Right lobe of liver (tissue), 6 donors: ENCODE measurements around the gene HOXA4. TPM values are rescaled to one million over a fixed set of nuclear protein-coding genes. Genes with fewer than 3 reads are reported as not detected.

Source experiments
- ATAC-seq, 4 donors: fragments of 200-7000 bp; cut with Tn5 transposase; one replicate each; pipeline ENCODE4 v1.9.1; 2020; ENCODE audit warnings: mild to moderate bottlenecking in 4 of 4, moderate library complexity in 4 of 4
- DNase-seq, 3 donors: peaks; one replicate each; pipeline ENCODE4 v3.0.0-alpha.2; 2020
- H3K27ac ChIP-seq, 3 donors: fragments of 200-600 bp; one replicate each; pipeline ENCODE4 v1.8.0; 2022
- H3K27me3 ChIP-seq, 2 donors: fragments of 200-600 bp; one replicate each; pipeline ENCODE4 v1.8.0; 2022
- H3K36me3 ChIP-seq, 4 donors: fragments of 200-600 bp; sonication (generic) in 1 of 4; one replicate each; pipeline versions ENCODE4 v1.5.1 to v1.8.0; 2017 to 2022; ENCODE audit warnings: control low read depth in 1 of 4
- H3K4me1 ChIP-seq, 4 donors: fragments of 200-600 bp; sonication (generic) in 1 of 4; one replicate each; pipeline versions ENCODE4 v1.5.1 to v1.8.0; 2017 to 2022; ENCODE audit warnings: control low read depth in 1 of 4
- H3K4me3 ChIP-seq, 3 donors: fragments of 200-600 bp; one replicate each; pipeline ENCODE4 v1.8.0; 2022
- H3K9me3 ChIP-seq, 4 donors: fragments of 200-600 bp; sonication (generic) in 1 of 4; one replicate each; pipeline versions ENCODE4 v1.5.1 to v1.8.0; 2017 to 2022; ENCODE audit warnings: control low read depth in 1 of 4
- CTCF ChIP-seq, 4 donors: fragments of 200-600 bp in 3 of 4; fragments of 450-650 bp in 1 of 4; IDR thresholded peaks; one replicate each; pipeline versions ENCODE4 v1.5.1 to v1.8.0; 2016 to 2022; ENCODE audit warnings: antibody characterized with exemption in 4 of 4, mild to moderate bottlenecking in 2 of 4
- POLR2A ChIP-seq: fragments of 450-650 bp; IDR thresholded peaks from one replicate; pipeline ENCODE4 v1.6.1; 2017; ENCODE audit warnings: antibody characterized with exemption, mild to moderate bottlenecking
- WGBS: methylation state at CpG from one replicate; pipeline ENCODE4 v1.1.6; 2018; ENCODE audit warnings: low coverage, low lambda C conversion rate; ENCODE audit not compliant: insufficient coverage; ENCODE audit errors: missing lambda C conversion rate; 5-methylcytosine and 5-hydroxymethylcytosine counted together
- intact Hi-C, 2 donors: fragments of 100-400 bp; cut with DNase I; formaldehyde crosslinking; loops; one replicate each; pipeline versions ENCODE4 v1.11.2 to v1.14.1; 2022
- total RNA-seq, 6 experiments: library from RNA; depleted of rRNA in 2 of 6; stranded (reverse); fragments of >200 nt in 2 of 6; fragmentation: NEBNext Ultra II Directional in 3 of 6; extraction: Animal tissue kit (Norgen Biotek cat#: 25700) in 3 of 6; gene quantifications; one replicate each; pipeline versions ENCODE4 v1.1.0 to v1.2.4, GENCODE V29; 2016 to 2023
- donor health status: DM: no; HTN: yes; CAD: no.
- donor health status: DM: no; HTN: no; CAD: no.
- donor health status: DM: no; HTN: no; CAD: no.
- donor health status: DM: no; HTN: yes; CAD: no.
- donor health status: DM: no; HTN: yes; CAD: no.

Gene HOXA4
- total RNA-seq, 6 experiments from 2014 or later, result 0.55 to 1.6 (median 0.75) TPM; not detected in 1

- intact Hi-C loops, result no loop called here
- 22% methylated on average over 18 of the region's 47 CpGs for WGBS
- peaks cover 0 to 12% of the 10 kb centered on the region in 2 donors for H3K27me3 ChIP-seq
Observed at GRCh38 chr7:27107391-27108381, 22.9 kb downstream of the HOXA4 start.

GRCh38 chr7:27106901-27107240 lies 23.7 kb downstream of the HOXA4 start:
- TF ChIP-seq POLR2A (no peak), CTCF (IDR thresholded peaks at IDR 0.05) (no peak)
- peaks cover 0 to 4% (median 2%) of the 10 kb centered on the region in 4 donors for H3K4me1 ChIP-seq
- 14% methylated on average over 7 of the region's 14 CpGs for WGBS
- no peaks in the 10 kb centered on the region for H3K9me3 ChIP-seq
- intact Hi-C loops, result no loop called here
- peak overlapping the region in 1 of 3 donors; percentile 13 for H3K4me3 ChIP-seq
- ATAC-seq (no peak), DNase-seq (no peak)
- peak overlapping the region; percentile 5 to 71 (median 65) for H3K27ac ChIP-seq
- no peaks in the 10 kb centered on the region for H3K36me3 ChIP-seq
- H3K27me3 ChIP-seq, result peaks cover 0 to 20% of the 10 kb centered on the region in 2 donors

More at GRCh38 chr7:27107391-27108381, 22.9 kb downstream of the HOXA4 start:
- TF ChIP-seq POLR2A, result no peak
- TF ChIP-seq CTCF (IDR thresholded peaks at IDR 0.05), result no peak
- ATAC-seq (peak in 2 of 4 donors; percentile 6), DNase-seq (no peak)
- Histone ChIP-seq H3K4me1 (peaks cover 0 to 4% (median 2%) of the 10 kb centered on the region in 4 donors), H3K9me3 (no peaks in the 10 kb centered on the region), H3K27ac (peak overlapping the region; percentile 31 to 74 (median 65)), H3K36me3 (no peaks in the 10 kb centered on the region), H3K4me3 (no peak overlapping the region)

GRCh38 chr7:27106181-27106900 lies 24.2 kb downstream of the HOXA4 start:
- WGBS, result 27% methylated on average over 17 of the region's 44 CpGs
- TF ChIP-seq POLR2A, result no peak
- TF ChIP-seq CTCF (IDR thresholded peaks at IDR 0.05), result no peak
- peak overlapping the region in 1 of 3 donors; percentile 13 for H3K4me3 ChIP-seq
- peaks cover 0 to 25% of the 10 kb centered on the region in 2 donors for H3K27me3 ChIP-seq
- H3K4me1 ChIP-seq, result peaks cover 0 to 4% (median 2%) of the 10 kb centered on the region in 4 donors
- no peaks in the 10 kb centered on the region for H3K36me3 ChIP-seq
- intact Hi-C loops, result no loop called here
- no peaks in the 10 kb centered on the region for H3K9me3 ChIP-seq
- DNase-seq (peak in 1 of 3 donors; percentile 33), ATAC-seq (peak; percentile 18 to 43 (median 27))
- H3K27ac ChIP-seq, result peak overlapping the region; percentile 5 to 71 (median 65)

- DNase-seq (no peak), ATAC-seq (no peak)
- no peaks in the 10 kb centered on the region for H3K36me3 ChIP-seq
- H3K4me3 ChIP-seq, result no peak overlapping the region
- peak overlapping the region in 1 of 3 donors; percentile 65 for H3K27ac ChIP-seq
- H3K27me3 ChIP-seq, result peaks cover 0 to 18% of the 10 kb centered on the region in 2 donors
- no peaks in the 10 kb centered on the region for H3K9me3 ChIP-seq
- intact Hi-C loops, result no loop called here
- TF ChIP-seq POLR2A (no peak), CTCF (IDR thresholded peaks at IDR 0.05) (no peak)
- peaks cover 0 to 3% (median 0%) of the 10 kb centered on the region in 4 donors for H3K4me1 ChIP-seq
- WGBS, result 22% methylated on average over 8 of the region's 13 CpGs
Observed at GRCh38 chr7:27105301-27106031, 25.1 kb downstream of the HOXA4 start.
